Measurements from ENCODE around the gene AKAP10. TPM values are rescaled to one million over a fixed set of nuclear protein-coding genes. Genes with fewer than 3 reads are reported as not detected.

Gene AKAP10
- 14.1 and 31.1 TPM in 2 replicates for total RNA-seq

GRCh38 chr17:19977293-19978208, at the start of gene AKAP10:
TSS of gene AKAP10 (minus strand) at chr17:19977828. CDS start at chr17:19977679, 149 bp downstream.

GRCh38 chr17:20009302-20010098, 31.9 kb upstream of the AKAP10 start, which contains the start of gene SPECC1:
TSS of gene SPECC1 (plus strand) at chr17:20009359. CDS start at chr17:20096652, 87,293 bp downstream.

GRCh38 chr17:19867329-19868078, 110.1 kb downstream of the AKAP10 start, which contains the start of gene ULK2:
TSS of gene ULK2 (minus strand) at chr17:19867936. CDS start at chr17:19867417, 519 bp downstream.

Other genes with a start within 250 kb of the AKAP10 start
- not detected in 2 replicates for gene ALDH3A1, start 229.5 kb downstream of the AKAP10 start, total RNA-seq
- gene ULK2, start 109.9 kb downstream of the AKAP10 start, total RNA-seq, result 11.2 and 12.9 TPM in 2 replicates
- 34.5 and 54.3 TPM in 2 replicates for gene SPECC1, start 31.5 kb upstream of the AKAP10 start, total RNA-seq